ENCODE data around the gene CBR1. TPM values are rescaled to one million over a fixed set of nuclear protein-coding genes. Genes with fewer than 3 reads are reported as not detected.

Gene CBR1
- total and polyA plus RNA-seq, 10 of the 15 experiments (the other 5 are each of a cell fraction or from before 2014, with no cell fraction given) = 16.9 to 138 (median 57.4) TPM

GRCh38 chr21:36022427-36023091 is 47.3 kb upstream of the CBR1 start:
- intact Hi-C loops (cut with micrococcal nuclease; ENCODE audit: unreplicated experiment) (loop anchor here (10.0 kb wide), 1 partner anchor 1138 kb away; no protein-coding TSS in a partner anchor), in situ Hi-C loops (cut with MboI) (loop anchor here (10.0 kb wide), 1 partner anchor 1278 kb away; no protein-coding TSS in a partner anchor)
- Histone ChIP-seq H2AFZ (ENCODE audit: control insufficient read depth, low read depth, low read length) (no peak overlapping the region), H3K9me3 (replicated peaks; ENCODE audit: control insufficient read depth, insufficient read depth, low read length) (peaks cover 3% of the 10 kb centered on the region), H3K27ac (ENCODE audit: control insufficient read depth, insufficient read depth) (no peak overlapping the region), H3K4me3 (no peak overlapping the region), H3K4me2 (ENCODE audit: control insufficient read depth, insufficient read depth) (no peak overlapping the region), H3K27me3 (replicated peaks in 1 of 2; ENCODE audit: control insufficient read depth in 2 of 2, insufficient read depth in 2 of 2, low read length in 1 of 2) (no peaks in the 10 kb centered on the region), H3K4me1 (ENCODE audit: control insufficient read depth, insufficient read depth, low read length) (peaks cover 16% of the 10 kb centered on the region), H3K36me3 (ENCODE audit: control insufficient read depth in 2 of 2, insufficient read depth in 2 of 2, low read length in 1 of 2) (no peaks in the 10 kb centered on the region), H4K20me1 (ENCODE audit: control insufficient read depth, insufficient read depth) (no peaks in the 10 kb centered on the region), H3K79me2 (ENCODE audit: control insufficient read depth, insufficient read depth, low read length) (no peaks in the 10 kb centered on the region), H3K9ac (ENCODE audit: control insufficient read depth, insufficient read depth, low read length) (no peak overlapping the region)
- SMC1A ChIA-PET (ENCODE audit: uncharacterized antibody, unreplicated experiment) = no interaction called here
- no TSS peak for BruUV-seq (replicated peaks)
- no peak for DNase-seq (ENCODE audit: low read depth, low spot score)
- TF ChIP-seq POLR2AphosphoS5 (IDR thresholded peaks at IDR 0.05; ENCODE audit: low read length) = no peak
- TF ChIP-seq, protein P1, sequence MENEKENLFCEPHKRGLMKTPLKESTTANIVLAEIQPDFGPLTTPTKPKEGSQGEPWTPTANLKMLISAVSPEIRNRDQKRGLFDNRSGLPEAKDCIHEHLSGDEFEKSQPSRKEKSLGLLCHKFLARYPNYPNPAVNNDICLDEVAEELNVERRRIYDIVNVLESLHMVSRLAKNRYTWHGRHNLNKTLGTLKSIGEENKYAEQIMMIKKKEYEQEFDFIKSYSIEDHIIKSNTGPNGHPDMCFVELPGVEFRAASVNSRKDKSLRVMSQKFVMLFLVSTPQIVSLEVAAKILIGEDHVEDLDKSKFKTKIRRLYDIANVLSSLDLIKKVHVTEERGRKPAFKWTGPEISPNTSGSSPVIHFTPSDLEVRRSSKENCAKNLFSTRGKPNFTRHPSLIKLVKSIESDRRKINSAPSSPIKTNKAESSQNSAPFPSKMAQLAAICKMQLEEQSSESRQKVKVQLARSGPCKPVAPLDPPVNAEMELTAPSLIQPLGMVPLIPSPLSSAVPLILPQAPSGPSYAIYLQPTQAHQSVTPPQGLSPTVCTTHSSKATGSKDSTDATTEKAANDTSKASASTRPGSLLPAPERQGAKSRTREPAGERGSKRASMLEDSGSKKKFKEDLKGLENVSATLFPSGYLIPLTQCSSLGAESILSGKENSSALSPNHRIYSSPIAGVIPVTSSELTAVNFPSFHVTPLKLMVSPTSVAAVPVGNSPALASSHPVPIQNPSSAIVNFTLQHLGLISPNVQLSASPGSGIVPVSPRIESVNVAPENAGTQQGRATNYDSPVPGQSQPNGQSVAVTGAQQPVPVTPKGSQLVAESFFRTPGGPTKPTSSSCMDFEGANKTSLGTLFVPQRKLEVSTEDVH (IDR thresholded peaks at IDR 0.05; ENCODE audit: low read depth, partially characterized antibody) = no peak
- no peak for TF ChIP-seq SMC3 (IDR thresholded peaks at IDR 0.05; ENCODE audit: borderline replicate concordance, low read length)
- no peak for TF ChIP-seq PML (IDR thresholded peaks at IDR 0.05; ENCODE audit: low read length)
- TF ChIP-seq SP1 (IDR thresholded peaks at IDR 0.05; ENCODE audit: low read depth, low read length) = no peak
- TF ChIP-seq CBFB (IDR thresholded peaks at IDR 0.05; ENCODE audit: low read depth) = no peak
- TF ChIP-seq CREM (IDR thresholded peaks at IDR 0.05; ENCODE audit: low read depth) = no peak
- TF ChIP-seq SRF (IDR thresholded peaks at IDR 0.05; ENCODE audit: low read depth in 2 of 2, low read length in 2 of 2) = no peak
- no peak for TF ChIP-seq MEF2A (IDR thresholded peaks at IDR 0.05; ENCODE audit: insufficient read depth, low read depth, low read length)
- RAD21 ChIA-PET (ENCODE audit: unreplicated experiment) = interaction anchor here (1.2 kb wide), 1 partner anchor 1277 kb away, joined by 3 read pairs; no protein-coding TSS in a partner anchor
- POLR2A ChIA-PET = no interaction called here
- ATAC-seq = no peak
- CTCF ChIA-PET = interaction anchor here (1.3 kb wide), 1 partner anchor 16 kb away, joined by 3 read pairs; no protein-coding TSS in a partner anchor
- 41% methylated on average over 6 of the region's 6 CpGs for WGBS (ENCODE audit: insufficient coverage, insufficient replicate concordance, low lambda C conversion rate, missing lambda C conversion rate)
- peak; percentile 27 for FAIRE-seq
